Activated CD4-positive, alpha-beta T cell treated with anti-CD3 and anti-CD28 coated beads for 48 hours (primary cell): Measurements from ENCODE around the gene CFAP100.

ENCODE experiments used
- DNase-seq: peaks from one replicate; pipeline ENCODE4 v3.0.0-alpha.2; 2020

Gene CFAP100

GRCh38 chr3:126446791-126447190 is 52.1 kb downstream of the CFAP100 start:
- DNase-seq: no peak

GRCh38 chr3:126447456-126448106 is 52.9 kb downstream of the CFAP100 start:
- no peak for DNase-seq

- no peak for DNase-seq
Measured at GRCh38 chr3:126448136-126448892, 53.6 kb downstream of the CFAP100 start.

- no peak for DNase-seq
Measured at GRCh38 chr3:126448893-126449180, 54.1 kb downstream of the CFAP100 start.

GRCh38 chr3:126449621-126450051 is 54.9 kb downstream of the CFAP100 start:
- DNase-seq: no peak

GRCh38 chr3:126450219-126450618 is 55.5 kb downstream of the CFAP100 start:
- DNase-seq: no peak

- DNase-seq: no peak
Measured at GRCh38 chr3:126450744-126451143, 56.0 kb downstream of the CFAP100 start.

- no peak for DNase-seq
Measured at GRCh38 chr3:126451511-126451910, 56.8 kb downstream of the CFAP100 start.

- no peak for DNase-seq
Measured at GRCh38 chr3:126452213-126452612, 57.5 kb downstream of the CFAP100 start.

- DNase-seq: no peak
Measured at GRCh38 chr3:126454025-126454424, 59.3 kb downstream of the CFAP100 start.

- DNase-seq: no peak
Measured at GRCh38 chr3:126454437-126455198, 59.9 kb downstream of the CFAP100 start.

- DNase-seq: no peak
Measured at GRCh38 chr3:126456211-126456610, 61.5 kb downstream of the CFAP100 start.

- no peak for DNase-seq
Measured at GRCh38 chr3:126456766-126457388, 62.2 kb downstream of the CFAP100 start.

GRCh38 chr3:126459111-126459762 is 64.5 kb downstream of the CFAP100 start:
- DNase-seq: no peak

- DNase-seq: no peak
Measured at GRCh38 chr3:126459763-126460127, 65.0 kb downstream of the CFAP100 start.

GRCh38 chr3:126460381-126460780 is 65.7 kb downstream of the CFAP100 start:
- DNase-seq: no peak

- DNase-seq: no peak
Measured at GRCh38 chr3:126461450-126462070, 66.9 kb downstream of the CFAP100 start.

- no peak for DNase-seq
Measured at GRCh38 chr3:126463521-126463920, 68.8 kb downstream of the CFAP100 start.

GRCh38 chr3:126464093-126464492 is 69.4 kb downstream of the CFAP100 start:
- DNase-seq: no peak

GRCh38 chr3:126464494-126464893 is 69.8 kb downstream of the CFAP100 start:
- no peak for DNase-seq

GRCh38 chr3:126464997-126465396 is 70.3 kb downstream of the CFAP100 start:
- DNase-seq: no peak

GRCh38 chr3:126465928-126466544 is 71.3 kb downstream of the CFAP100 start:
- no peak for DNase-seq
